H9 (cell line): Measurements from ENCODE around the gene PKMYT1. TPM values are rescaled to one million over a fixed set of nuclear protein-coding genes. Genes with fewer than 3 reads are reported as not detected.

ENCODE experiments used
- DNase-seq: peaks from one replicate; pipeline ENCODE4 v3.0.0-alpha.2; 2017
- H2AFZ ChIP-seq: one replicate; pipeline ENCODE4 v1.6.1; 2013; ENCODE audit warnings: mild to moderate bottlenecking, low read length, control low read depth, moderate library complexity
- H2AK5ac ChIP-seq: 2 replicates; pipeline ENCODE4 v1.6.1; 2013; ENCODE audit warnings: low read length, control low read depth, mixed read lengths; ENCODE audit not compliant: insufficient read length
- H2BK120ac ChIP-seq: one replicate; pipeline ENCODE4 v1.6.1; 2013; ENCODE audit warnings: low read depth, mild to moderate bottlenecking, low read length, control low read depth, inconsistent platforms; ENCODE audit not compliant: poor library complexity, severe bottlenecking
- H2BK12ac ChIP-seq: 2 replicates; pipeline ENCODE4 v1.6.1; 2013; ENCODE audit warnings: low read length, control low read depth, mixed read lengths, low read depth; ENCODE audit not compliant: insufficient read length
- H2BK15ac ChIP-seq: 2 replicates; pipeline ENCODE4 v1.6.1; 2013; ENCODE audit warnings: low read depth, low read length, control low read depth
- H2BK20ac ChIP-seq: one replicate; pipeline ENCODE4 v1.6.1; 2013; ENCODE audit warnings: low read depth, mild to moderate bottlenecking, low read length, control low read depth, inconsistent platforms; ENCODE audit not compliant: poor library complexity, severe bottlenecking
- H2BK5ac ChIP-seq: 2 replicates; pipeline ENCODE4 v1.6.1; 2013; ENCODE audit warnings: low read length, control low read depth, mixed read lengths; ENCODE audit not compliant: insufficient read length
- H3K14ac ChIP-seq: 2 replicates; pipeline ENCODE4 v1.6.1; 2013; ENCODE audit warnings: low read length, control low read depth; ENCODE audit not compliant: insufficient read depth
- H3K18ac ChIP-seq: 2 replicates; pipeline ENCODE4 v1.6.1; 2013; ENCODE audit warnings: low read depth, mild to moderate bottlenecking, mixed read lengths, low read length, control low read depth; ENCODE audit not compliant: insufficient read length
- H3K23ac ChIP-seq: 2 replicates; pipeline ENCODE4 v1.6.1; 2013; ENCODE audit warnings: low read length, control low read depth, mixed read lengths, low read depth; ENCODE audit not compliant: insufficient read length
- H3K23me2 ChIP-seq: 2 replicates; pipeline ENCODE4 v1.6.1; 2013; ENCODE audit warnings: low read depth, mild to moderate bottlenecking, mixed read lengths, low read length, control low read depth; ENCODE audit not compliant: insufficient read length, poor library complexity, severe bottlenecking
- H3K27ac ChIP-seq: 2 replicates; pipeline ENCODE4 v1.5.1; 2013; ENCODE audit warnings: low read length, control low read depth, mixed read lengths, low read depth; ENCODE audit not compliant: insufficient read length
- H3K27me3 ChIP-seq: 2 replicates; pipeline ENCODE4 v1.6.1; 2013; ENCODE audit warnings: low read length, control low read depth, inconsistent platforms; ENCODE audit not compliant: insufficient read depth
- H3K4ac ChIP-seq: 2 replicates; pipeline ENCODE4 v1.6.1; 2013; ENCODE audit warnings: low read depth, mild to moderate bottlenecking, control low read depth, inconsistent platforms, low read length, moderate library complexity
- H3K4me1 ChIP-seq: 2 replicates; pipeline ENCODE4 v1.6.1; 2013; ENCODE audit warnings: low read length, control low read depth, inconsistent platforms; ENCODE audit not compliant: insufficient read depth
- H3K4me2 ChIP-seq: 2 replicates; pipeline ENCODE4 v1.6.1; 2013; ENCODE audit warnings: low read length, control low read depth, mixed read lengths; ENCODE audit not compliant: insufficient read length, insufficient read depth
- H3K56ac ChIP-seq: 2 replicates; pipeline ENCODE4 v1.6.1; 2013; ENCODE audit warnings: low read depth, mild to moderate bottlenecking, mixed read lengths, low read length, control low read depth; ENCODE audit not compliant: insufficient read length
- H3K79me1 ChIP-seq: 2 replicates; pipeline ENCODE4 v1.6.1; 2013; ENCODE audit warnings: low read depth, mild to moderate bottlenecking, moderate library complexity, low read length, control low read depth, inconsistent platforms; ENCODE audit not compliant: insufficient read depth, poor library complexity, severe bottlenecking
- H3K79me2 ChIP-seq: 2 replicates; pipeline ENCODE4 v1.6.1; 2013; ENCODE audit warnings: low read length, control low read depth, inconsistent platforms; ENCODE audit not compliant: insufficient read depth
- H3K9ac ChIP-seq: 2 replicates; pipeline ENCODE4 v1.6.1; 2013; ENCODE audit warnings: low read length, control low read depth, mixed read lengths; ENCODE audit not compliant: insufficient read length; ENCODE audit errors: extremely low read depth
- H3K9me3 ChIP-seq: one replicate; pipeline ENCODE4 v1.6.1; 2013; ENCODE audit warnings: low read depth, low read length, inconsistent platforms; ENCODE audit not compliant: control insufficient read depth
- H3T11ph ChIP-seq: one replicate; pipeline ENCODE4 v1.6.1; 2013; ENCODE audit warnings: mild to moderate bottlenecking, low read length, control low read depth, inconsistent platforms
- H4K20me1 ChIP-seq: one replicate; pipeline ENCODE4 v1.6.1; 2013; ENCODE audit not compliant: control insufficient read depth, insufficient read length, insufficient read depth
- H4K5ac ChIP-seq: 2 replicates; pipeline ENCODE4 v1.6.1; 2013; ENCODE audit warnings: low read depth, mild to moderate bottlenecking, mixed read lengths, low read length, control low read depth; ENCODE audit not compliant: insufficient read length
- H4K8ac ChIP-seq: replicated peaks from 2 replicates; pipeline ENCODE4 v1.6.1; 2013; ENCODE audit warnings: low read length, control low read depth, mixed read lengths, low read depth; ENCODE audit not compliant: insufficient read length
- H4K91ac ChIP-seq: 2 replicates; pipeline ENCODE4 v1.6.1; 2013; ENCODE audit warnings: low read depth, mild to moderate bottlenecking, moderate library complexity, mixed read lengths, low read length, control low read depth; ENCODE audit not compliant: insufficient read length
- H3K27ac Mint-ChIP-seq, 3 experiments: 2 replicates in 2 of 3; 3 replicates in 1 of 3; pipeline ENCODE4 v1.8.0; 2020 to 2021; ENCODE audit warnings: mixed read lengths in 3 of 3, mild to moderate bottlenecking in 1 of 3, moderate library complexity in 1 of 3
- H3K27me3 Mint-ChIP-seq: 2 replicates; pipeline ENCODE4 v1.8.0; 2021; ENCODE audit warnings: low read depth, mild to moderate bottlenecking, moderate library complexity, mixed read lengths
- H3K36me3 Mint-ChIP-seq, 3 experiments: 2 replicates in 2 of 3; 3 replicates in 1 of 3; pipeline ENCODE4 v1.8.0; 2020 to 2021; ENCODE audit warnings: low read depth in 3 of 3, mixed read lengths in 3 of 3; ENCODE audit not compliant: insufficient read depth in 1 of 3
- H3K4me1 Mint-ChIP-seq, 2 experiments: 2 replicates each; pipeline ENCODE4 v1.8.0; 2020; ENCODE audit warnings: mixed read lengths in 2 of 2
- H3K4me3 Mint-ChIP-seq, 2 experiments: 2 replicates in 1 of 2; 3 replicates in 1 of 2; pipeline ENCODE4 v1.8.0; 2020 to 2021; ENCODE audit warnings: mild to moderate bottlenecking in 2 of 2, mixed read lengths in 2 of 2, moderate library complexity in 1 of 2
- H3K9me3 Mint-ChIP-seq, 2 experiments: 2 replicates in 1 of 2; 3 replicates in 1 of 2; pipeline ENCODE4 v1.8.0; 2020; ENCODE audit warnings: mild to moderate bottlenecking in 2 of 2, mixed read lengths in 2 of 2, moderate library complexity in 1 of 2
- WGBS: extraction: QIAGEN DNeasy Blood & Tissue Kit; methylation state at CpG from one replicate; pipeline ENCODE4 v1.1.7; 2013; ENCODE audit warnings: missing lambda C conversion rate, low lambda C conversion rate, mixed read lengths; ENCODE audit not compliant: insufficient read length; ENCODE audit errors: extremely low coverage; 5-methylcytosine and 5-hydroxymethylcytosine counted together
- total RNA-seq: library from RNA; stranded (reverse); gene quantifications from 2 replicates; pipeline ENCODE4 v1.2.1, GENCODE V29; 2021
- TF ChIP-seq, protein P1 (sequence below): fragments of 200-600 bp; sonication (generic); conservative IDR thresholded peaks from 3 replicates; pipeline ENCODE4 v1.8.0; 2021; ENCODE audit warnings: antibody characterized with exemption, mild to moderate bottlenecking

PKMYT1 gene
- total RNA-seq, 1 experiment from 2014 or later, result 114 TPM

DNA sequence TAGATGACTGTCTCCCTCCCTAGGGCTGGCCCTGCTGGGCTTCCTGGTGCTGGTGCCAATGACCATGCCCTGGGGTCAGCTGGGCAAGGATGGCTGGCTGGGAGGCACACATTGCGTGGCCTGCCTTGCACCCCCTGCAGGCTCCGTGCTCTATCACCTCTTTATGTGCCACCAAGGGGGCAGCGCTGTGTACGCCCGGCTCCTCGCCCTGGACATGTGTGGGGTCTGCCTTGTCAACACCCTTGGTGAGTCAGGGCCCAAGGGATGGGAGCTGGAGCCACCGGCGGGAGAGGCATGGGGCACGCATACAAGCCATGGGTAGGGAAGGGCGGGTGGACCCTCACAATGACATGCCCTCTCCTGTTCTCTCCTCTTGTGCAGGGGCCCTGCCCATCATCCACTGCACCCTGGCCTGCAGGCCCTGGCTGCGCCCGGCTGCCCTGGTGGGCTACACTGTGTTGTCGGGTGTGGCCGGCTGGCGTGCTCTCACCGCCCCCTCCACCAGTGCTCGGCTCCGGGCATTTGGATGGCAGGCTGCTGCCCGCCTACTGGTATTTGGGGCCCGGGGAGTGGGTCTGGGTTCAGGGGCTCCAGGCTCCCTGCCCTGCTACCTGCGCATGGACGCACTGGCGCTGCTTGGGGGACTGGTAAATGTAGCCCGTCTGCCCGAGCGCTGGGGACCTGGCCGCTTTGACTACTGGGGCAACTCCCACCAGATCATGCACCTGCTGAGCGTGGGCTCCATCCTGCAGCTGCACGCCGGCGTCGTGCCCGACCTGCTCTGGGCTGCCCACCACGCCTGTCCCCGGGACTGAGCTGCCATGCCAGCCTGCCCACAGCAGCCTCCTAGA is 8.9 kb downstream of the PKMYT1 start:
- Histone ChIP-seq H2BK20ac (no peak overlapping the region), H2BK120ac (no peak overlapping the region), H4K20me1 (peaks cover 3% of the 10 kb centered on the region), H2BK12ac (no peak overlapping the region), H2BK5ac (no peak overlapping the region), H3K56ac (no peak overlapping the region), H4K5ac (no peak overlapping the region), H3K79me2 (no peaks in the 10 kb centered on the region), H2AK5ac (no peak overlapping the region), H3T11ph (no peak overlapping the region), H3K4ac (no peak overlapping the region), H3K23ac (no peak overlapping the region), H3K23me2 (peaks cover 6% of the 10 kb centered on the region), H2AFZ (no peak overlapping the region), H3K9ac (no peak overlapping the region), H3K14ac (no peak overlapping the region), H3K27ac (no peak overlapping the region), H3K27me3 (no peaks in the 10 kb centered on the region), H3K18ac (no peak overlapping the region), H2BK15ac (no peak overlapping the region), H3K79me1 (no peaks in the 10 kb centered on the region), H4K8ac (no peak overlapping the region), H3K4me1 (no peaks in the 10 kb centered on the region), H3K9me3 (no peaks in the 10 kb centered on the region), H3K4me2 (no peak overlapping the region), H4K91ac (no peak overlapping the region)
- Mint-ChIP-seq H3K4me1 (peaks cover 18 to 21% of the 10 kb centered on the region in 2 experiments), H3K27me3 (peaks cover 13% of the 10 kb centered on the region), H3K9me3 (no peaks in the 10 kb centered on the region), H3K27ac (no peak overlapping the region; a peak in 1 of 7 replicates), H3K4me3 (peak overlapping the region; percentile 72 to 81), H3K36me3 (peaks cover 4 to 34% (median 26%) of the 10 kb centered on the region in 3 experiments; a peak in 6 of 7 replicates)
- DNase-seq, result no peak
- WGBS, result no CpG with 5 or more reads among the region's 35 CpGs
- TF ChIP-seq, protein P1, sequence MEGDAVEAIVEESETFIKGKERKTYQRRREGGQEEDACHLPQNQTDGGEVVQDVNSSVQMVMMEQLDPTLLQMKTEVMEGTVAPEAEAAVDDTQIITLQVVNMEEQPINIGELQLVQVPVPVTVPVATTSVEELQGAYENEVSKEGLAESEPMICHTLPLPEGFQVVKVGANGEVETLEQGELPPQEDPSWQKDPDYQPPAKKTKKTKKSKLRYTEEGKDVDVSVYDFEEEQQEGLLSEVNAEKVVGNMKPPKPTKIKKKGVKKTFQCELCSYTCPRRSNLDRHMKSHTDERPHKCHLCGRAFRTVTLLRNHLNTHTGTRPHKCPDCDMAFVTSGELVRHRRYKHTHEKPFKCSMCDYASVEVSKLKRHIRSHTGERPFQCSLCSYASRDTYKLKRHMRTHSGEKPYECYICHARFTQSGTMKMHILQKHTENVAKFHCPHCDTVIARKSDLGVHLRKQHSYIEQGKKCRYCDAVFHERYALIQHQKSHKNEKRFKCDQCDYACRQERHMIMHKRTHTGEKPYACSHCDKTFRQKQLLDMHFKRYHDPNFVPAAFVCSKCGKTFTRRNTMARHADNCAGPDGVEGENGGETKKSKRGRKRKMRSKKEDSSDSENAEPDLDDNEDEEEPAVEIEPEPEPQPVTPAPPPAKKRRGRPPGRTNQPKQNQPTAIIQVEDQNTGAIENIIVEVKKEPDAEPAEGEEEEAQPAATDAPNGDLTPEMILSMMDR, result no peak
